A673 (cell line): ENCODE results near the gene YEATS4. TPM values are rescaled to one million over a fixed set of nuclear protein-coding genes. Genes with fewer than 3 reads are reported as not detected.

Experiments
- BruUV-seq: library from RNA; stranded (reverse); fragments of 400-500 nt; replicated peaks from 2 replicates; lab custom pipeline; 2021; lab: Mats Ljungman, UMichigan
- CTCF ChIA-PET: fragments of 300-600 bp; sonication (Branson Sonifier 250); formaldehyde crosslinking; loops from one replicate; lab custom pipeline; 2022; ENCODE audit warnings: antibody characterized with exemption; lab: Charles Lee
- POLR2A ChIA-PET: fragments of 300-600 bp; sonication (Branson Sonifier 250); formaldehyde crosslinking; loops from one replicate; lab custom pipeline; 2022; ENCODE audit warnings: antibody characterized with exemption; ENCODE audit not compliant: low non-redundant PET; lab: Charles Lee
- DNase-seq: peaks from one replicate; pipeline ENCODE4 v3.0.0-alpha.2; 2015; ENCODE audit warnings: low spot score
- H3K27ac ChIP-seq: fragments of 200-600 bp; sonication (generic); 2 replicates; pipeline ENCODE4 v1.5.1; 2016; ENCODE audit warnings: mixed run types, low read depth, mild to moderate bottlenecking, mixed read lengths, antibody characterized with exemption, low read length; ENCODE audit not compliant: poor library complexity, severe bottlenecking
- H3K27me3 ChIP-seq: fragments of 200-600 bp; sonication (generic); replicated peaks from 2 replicates; pipeline ENCODE4 v1.6.1; 2017; ENCODE audit warnings: mixed run types, low read depth, mild to moderate bottlenecking, mixed read lengths, antibody characterized with exemption, low read length; ENCODE audit not compliant: insufficient read depth, poor library complexity
- H3K36me3 ChIP-seq: fragments of 200-600 bp; sonication (generic); 2 replicates; pipeline ENCODE4 v1.6.1; 2016; ENCODE audit warnings: mixed run types, mild to moderate bottlenecking, mixed read lengths, antibody characterized with exemption, low read length; ENCODE audit not compliant: insufficient read depth, poor library complexity, severe bottlenecking
- H3K4me1 ChIP-seq: fragments of 200-600 bp; sonication (generic); 2 replicates; pipeline ENCODE4 v1.6.1; 2017; ENCODE audit warnings: mixed run types, mild to moderate bottlenecking, mixed read lengths, antibody characterized with exemption, low read length; ENCODE audit not compliant: insufficient read depth, poor library complexity, severe bottlenecking
- H3K4me3 ChIP-seq: fragments of 200-600 bp; sonication (generic); 2 replicates; pipeline ENCODE4 v1.5.1; 2016; ENCODE audit warnings: low read depth, mixed run types, mild to moderate bottlenecking, mixed read lengths, low read length; ENCODE audit not compliant: poor library complexity, severe bottlenecking
- H3K9me3 ChIP-seq: fragments of 200-600 bp; sonication (generic); 2 replicates; pipeline ENCODE4 v1.6.1; 2016; ENCODE audit warnings: mixed run types, low read depth, mild to moderate bottlenecking, mixed read lengths, antibody characterized with exemption, low read length; ENCODE audit not compliant: poor library complexity, severe bottlenecking
- CTCF ChIP-seq: fragments of 300-800, 200-600 bp; sonication (generic); conservative IDR thresholded peaks from 2 replicates; pipeline ENCODE4 v1.5.1; 2017; ENCODE audit warnings: low read depth, mild to moderate bottlenecking, antibody characterized with exemption, low read length, moderate library complexity, mixed read lengths
- EZH2 ChIP-seq: fragments of 200-600 bp; sonication (generic); IDR thresholded peaks from 2 replicates; pipeline ENCODE4 v1.6.1; 2017; ENCODE audit warnings: borderline replicate concordance, low read depth, mild to moderate bottlenecking, mixed read lengths, antibody characterized with exemption, low read length; ENCODE audit not compliant: poor library complexity, severe bottlenecking
- intact Hi-C: fragments of 100-400 bp; cut with micrococcal nuclease; formaldehyde crosslinking; loops from one replicate; pipeline ENCODE4 v1.10.0; 2022; ENCODE audit not compliant: unreplicated experiment
- total RNA-seq: library from RNA; stranded (reverse); gene quantifications from 2 replicates; pipeline ENCODE4 v1.2.3, GENCODE V29; 2021

Gene YEATS4
- total RNA-seq, 1 experiment from 2014 or later, result 43.7 TPM

DNA sequence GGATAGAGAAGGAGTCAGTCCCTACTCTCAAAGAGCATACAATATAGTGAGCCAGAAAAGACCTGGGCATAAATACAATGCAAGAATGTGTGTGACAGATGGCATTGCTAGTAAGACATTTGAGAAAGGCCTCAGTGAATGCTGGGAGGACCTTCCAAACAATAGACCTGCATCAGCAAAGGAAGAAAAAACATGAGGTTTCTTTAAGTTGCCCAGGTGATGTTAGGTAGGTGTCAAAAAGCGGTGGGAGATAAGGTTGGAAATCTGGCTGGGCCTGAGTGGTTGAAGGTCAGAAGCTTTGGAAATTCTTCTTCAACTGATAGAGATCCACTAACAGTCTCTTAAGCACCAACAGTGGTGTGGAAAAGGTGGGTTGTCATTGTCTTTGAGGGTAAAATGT lies 60.2 kb downstream of the YEATS4 start:
- intact Hi-C loops, result no loop called here
- Histone ChIP-seq H3K4me3 (no peak overlapping the region), H3K27me3 (no peaks in the 10 kb centered on the region), H3K9me3 (no peaks in the 10 kb centered on the region), H3K36me3 (no peaks in the 10 kb centered on the region), H3K27ac (no peak overlapping the region), H3K4me1 (peaks cover 7% of the 10 kb centered on the region)
- no TSS peak for BruUV-seq
- TF ChIP-seq EZH2 (no peak), CTCF (no peak)
- DNase-seq, result no peak
- ChIA-PET POLR2A (no interaction called here), CTCF (no interaction called here)

DNA sequence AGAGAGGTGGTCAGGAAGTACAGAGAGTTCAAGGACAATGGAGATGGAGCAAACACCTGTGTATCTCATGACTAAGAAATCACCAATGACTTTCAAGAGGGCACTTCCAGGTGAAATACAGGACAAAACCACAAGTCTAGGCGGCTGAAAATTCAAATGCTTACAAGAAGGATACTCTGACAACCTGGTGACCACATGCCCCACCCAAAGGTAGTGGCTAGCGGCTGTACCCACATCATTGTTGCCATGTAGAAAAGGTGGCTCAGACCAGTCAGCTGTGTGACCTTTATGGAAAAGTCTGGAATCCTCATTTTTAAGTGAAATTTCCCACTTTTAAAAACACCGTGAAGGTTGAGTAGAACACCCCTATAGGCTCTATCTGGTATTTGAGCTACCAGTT lies 62.0 kb downstream of the YEATS4 start:
- Histone ChIP-seq H3K4me3 (no peak overlapping the region), H3K36me3 (no peaks in the 10 kb centered on the region), H3K9me3 (no peaks in the 10 kb centered on the region), H3K27ac (no peak overlapping the region), H3K4me1 (no peaks in the 10 kb centered on the region), H3K27me3 (no peaks in the 10 kb centered on the region)
- DNase-seq, result no peak
- intact Hi-C loops, result no loop called here
- POLR2A ChIA-PET, result no interaction called here
- CTCF ChIA-PET, result no interaction called here
- no TSS peak for BruUV-seq
- TF ChIP-seq CTCF (no peak), EZH2 (no peak)

DNA sequence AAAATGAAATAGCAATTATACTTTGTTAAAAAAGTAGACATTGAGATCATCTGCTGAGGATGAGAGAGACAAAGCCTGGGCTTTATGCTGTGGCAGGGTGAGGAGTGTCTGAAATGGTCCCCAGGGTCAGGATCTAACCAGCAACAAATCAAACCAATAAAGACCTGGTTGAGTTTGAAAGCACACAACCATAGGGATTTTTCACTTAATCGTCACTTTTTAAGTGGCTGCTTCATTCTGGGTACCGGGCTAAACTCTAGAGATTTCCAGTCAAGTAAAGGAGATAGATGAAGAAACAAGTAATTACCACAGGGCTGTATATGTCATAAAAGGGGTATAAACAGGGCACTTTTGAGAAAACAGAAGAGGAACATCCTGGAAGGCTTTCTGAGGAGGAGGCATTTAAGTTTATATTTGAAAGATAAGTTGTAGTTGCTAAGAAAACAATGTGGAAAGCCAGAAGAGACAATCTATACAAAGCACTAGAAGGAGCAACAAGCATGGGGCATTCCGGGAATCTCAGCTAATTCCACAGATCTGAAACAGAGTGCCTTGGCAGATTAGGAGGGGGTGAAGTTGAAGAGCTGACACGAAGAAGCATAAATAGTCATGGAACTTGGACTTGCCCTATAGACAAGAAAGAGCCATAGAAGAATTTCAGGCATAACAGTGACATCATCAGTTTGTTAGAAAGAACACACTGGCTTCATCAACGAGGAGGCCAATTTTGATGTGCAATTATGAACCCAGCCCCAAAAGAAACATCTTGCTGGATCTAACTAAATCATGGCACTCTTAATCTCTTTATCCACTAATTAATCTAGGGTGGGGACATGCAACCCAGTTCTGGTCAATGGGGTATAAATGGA lies 63.7 kb downstream of the YEATS4 start:
- no peaks in the 10 kb centered on the region for H3K9me3 ChIP-seq
- H3K36me3 ChIP-seq, result no peaks in the 10 kb centered on the region
- DNase-seq, result no peak
- TF ChIP-seq EZH2 (no peak), CTCF (no peak)
- no TSS peak for BruUV-seq
- no peaks in the 10 kb centered on the region for H3K4me1 ChIP-seq
- CTCF ChIA-PET, result no interaction called here
- intact Hi-C loops, result no loop called here
- H3K27me3 ChIP-seq, result no peaks in the 10 kb centered on the region
- H3K27ac ChIP-seq, result no peak overlapping the region
- POLR2A ChIA-PET, result no interaction called here
- no peak overlapping the region for H3K4me3 ChIP-seq
